Medulla oblongata (tissue), 1 donor: Measurements from ENCODE around the gene SSTR5.
A peak's percentile ranks its signal among the peaks of the same experiment; 100 is the strongest.
"Not testable (repeated sequence)": the region's sequence is repeated elsewhere in the genome, so short reads cannot be mapped to it uniquely, and the experiment has no call there.

Source experiments
- DNase-seq: peaks from one replicate; pipeline ENCODE4 v3.0.0-alpha.2; 2015; ENCODE audit errors: extremely low spot score

Gene SSTR5

GRCh38 chr16:1073566-1074378, 1.2 kb downstream of the SSTR5 start:
- DNase-seq: no peak

DNA sequence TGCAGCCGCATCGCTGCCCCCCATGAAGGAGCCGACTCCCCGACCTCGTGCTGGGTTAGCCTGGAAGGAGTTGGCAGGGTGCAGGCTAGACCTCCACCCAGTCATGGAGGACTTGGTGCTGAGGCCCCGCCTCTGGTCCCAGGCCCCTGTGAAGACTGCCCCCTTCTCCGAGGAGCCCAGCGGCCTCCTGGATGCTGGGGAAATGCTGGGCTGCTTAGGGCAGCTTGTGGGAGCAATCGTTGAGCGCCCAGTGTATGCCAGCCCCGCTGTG, 1.8 kb downstream of the SSTR5 start:
- DNase-seq: no peak

- DNase-seq: no peak
These were observed 3.0 kb downstream of the SSTR5 start for GRCh38 chr16:1075546-1075945.

GRCh38 chr16:1076801-1077576, 4.4 kb downstream of the SSTR5 start:
- DNase-seq: no peak

DNA sequence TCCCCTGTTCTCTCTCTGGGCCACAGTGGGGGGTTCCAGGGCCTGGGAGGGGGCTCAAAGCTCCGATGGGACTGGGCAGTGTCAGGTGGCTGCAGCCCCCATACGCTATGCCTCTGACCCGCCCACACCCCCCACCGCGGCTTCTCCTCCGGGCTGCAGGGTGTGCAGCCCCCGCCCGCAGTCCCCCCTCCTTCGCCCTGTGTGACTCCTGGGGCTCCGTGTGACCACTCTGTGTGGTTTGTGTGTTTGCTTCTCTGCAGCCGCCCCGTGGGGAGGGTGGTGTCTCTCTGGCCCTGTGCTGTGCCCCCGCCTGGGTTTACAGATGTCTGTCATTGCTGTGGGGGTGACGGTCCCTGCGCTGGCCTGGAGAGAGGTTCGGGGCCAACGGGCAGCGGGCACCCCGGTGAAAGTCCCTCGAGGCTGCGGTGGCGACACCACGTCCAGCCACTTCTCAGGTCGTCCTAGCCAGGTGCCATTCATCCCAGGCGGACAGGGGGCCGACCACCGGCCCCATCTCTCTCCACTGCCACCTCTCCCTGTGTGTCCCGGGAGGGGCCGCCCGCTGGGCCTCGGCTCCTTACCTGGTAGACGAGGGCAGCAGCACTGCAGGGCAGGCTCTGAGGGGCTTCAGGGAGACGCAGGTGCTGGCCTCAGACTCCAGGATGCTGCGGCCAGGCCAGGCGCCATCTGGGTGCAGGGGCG, 5.5 kb downstream of the SSTR5 start:
- no peak for DNase-seq

DNA sequence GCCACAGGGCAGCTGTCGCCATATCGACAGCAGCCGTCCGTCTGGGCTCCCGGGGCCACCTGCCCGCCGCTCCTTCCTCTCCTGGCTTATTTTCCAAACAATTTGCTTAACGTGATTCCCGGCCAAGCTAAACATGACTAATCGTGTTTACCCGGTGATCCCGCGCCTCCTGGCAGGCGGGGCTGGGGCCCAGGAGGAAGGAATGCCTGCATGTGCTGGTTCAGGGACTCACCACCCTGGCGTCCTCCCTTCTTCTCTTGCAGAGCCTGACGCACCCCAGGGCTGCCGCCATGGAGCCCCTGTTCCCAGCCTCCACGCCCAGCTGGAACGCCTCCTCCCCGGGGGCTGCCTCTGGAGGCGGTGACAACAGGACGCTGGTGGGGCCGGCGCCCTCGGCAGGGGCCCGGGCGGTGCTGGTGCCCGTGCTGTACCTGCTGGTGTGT, 6.1 kb downstream of the SSTR5 start:
- DNase-seq: no peak

GRCh38 chr16:1079341-1079740, 6.8 kb downstream of the SSTR5 start:
- no peak for DNase-seq

DNA sequence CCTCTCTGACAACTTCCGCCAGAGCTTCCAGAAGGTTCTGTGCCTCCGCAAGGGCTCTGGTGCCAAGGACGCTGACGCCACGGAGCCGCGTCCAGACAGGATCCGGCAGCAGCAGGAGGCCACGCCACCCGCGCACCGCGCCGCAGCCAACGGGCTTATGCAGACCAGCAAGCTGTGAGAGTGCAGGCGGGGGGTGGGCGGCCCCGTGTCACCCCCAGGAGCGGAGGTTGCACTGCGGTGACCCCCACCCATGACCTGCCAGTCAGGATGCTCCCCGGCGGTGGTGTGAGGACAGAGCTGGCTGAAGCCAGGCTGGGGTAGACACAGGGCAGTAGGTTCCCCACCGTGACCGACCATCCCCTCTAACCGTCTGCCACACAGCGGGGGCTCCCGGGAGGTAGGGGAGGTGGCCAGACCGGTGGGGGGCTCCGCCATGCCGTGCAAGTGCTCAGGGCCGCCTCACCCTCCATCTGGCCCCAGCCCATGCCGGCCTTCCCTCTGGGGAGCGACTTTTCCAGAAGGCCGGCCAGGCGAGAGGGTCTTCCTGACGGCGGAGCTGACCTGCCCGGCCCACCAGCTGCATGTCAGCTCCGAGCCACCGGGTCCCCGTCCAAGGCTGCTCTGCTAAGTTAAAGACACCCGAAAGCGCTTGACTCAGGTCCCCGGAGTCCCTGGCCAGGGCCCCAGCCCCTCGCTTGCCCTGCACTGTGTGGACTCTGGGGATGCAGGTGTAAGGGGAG, 7.4 kb downstream of the SSTR5 start:
- DNase-seq: no peak

DNA sequence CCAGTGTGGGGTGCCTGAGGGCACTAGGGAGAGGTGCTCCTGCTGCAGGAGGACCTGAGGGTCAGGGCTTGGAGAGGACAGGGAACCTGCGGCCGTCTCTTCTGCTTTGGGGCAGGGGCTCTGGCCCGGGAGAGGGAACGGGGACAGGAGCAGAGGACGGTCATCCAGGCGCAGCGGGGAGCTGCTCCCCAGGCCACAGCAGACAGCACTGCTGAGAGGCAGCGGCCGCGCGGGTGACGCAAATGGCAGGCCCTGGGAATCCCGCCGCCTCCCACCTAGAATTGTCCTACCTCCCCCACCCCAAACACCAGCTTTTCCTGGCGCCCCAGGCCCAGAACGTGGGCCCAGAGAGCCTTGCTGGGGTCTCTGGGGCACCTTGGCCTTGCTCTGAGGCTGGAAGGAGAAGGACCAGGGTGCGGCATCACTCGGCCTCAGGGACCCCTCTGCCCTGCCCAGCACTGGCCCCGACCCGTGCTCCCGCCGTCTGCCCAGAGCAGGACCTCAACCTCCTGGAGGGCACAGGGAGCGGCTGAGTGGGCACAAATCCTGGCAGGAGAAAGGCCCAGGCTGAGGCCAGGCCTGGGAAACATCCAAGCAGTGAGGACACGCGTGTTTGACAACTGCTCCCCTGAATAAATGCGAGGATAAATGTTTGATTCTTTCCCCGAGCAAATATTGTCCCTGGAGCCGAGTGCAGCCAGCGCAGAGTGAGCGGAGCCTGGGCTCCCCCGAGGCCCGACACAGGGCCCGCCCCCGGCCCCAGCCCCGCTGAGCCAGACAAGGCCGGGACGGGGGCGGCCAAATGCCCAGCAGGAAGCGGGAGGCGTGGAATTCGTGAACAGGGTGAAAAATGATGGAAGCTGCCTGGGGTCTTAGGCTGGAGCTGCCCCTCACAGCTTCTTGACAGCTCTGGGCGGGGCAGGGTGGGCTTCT, 8.5 kb downstream of the SSTR5 start:
- DNase-seq: no peak

- DNase-seq: no peak
These were observed 9.3 kb downstream of the SSTR5 start for GRCh38 chr16:1081734-1082265.

GRCh38 chr16:1082266-1082951, 9.9 kb downstream of the SSTR5 start:
- no peak for DNase-seq

DNA sequence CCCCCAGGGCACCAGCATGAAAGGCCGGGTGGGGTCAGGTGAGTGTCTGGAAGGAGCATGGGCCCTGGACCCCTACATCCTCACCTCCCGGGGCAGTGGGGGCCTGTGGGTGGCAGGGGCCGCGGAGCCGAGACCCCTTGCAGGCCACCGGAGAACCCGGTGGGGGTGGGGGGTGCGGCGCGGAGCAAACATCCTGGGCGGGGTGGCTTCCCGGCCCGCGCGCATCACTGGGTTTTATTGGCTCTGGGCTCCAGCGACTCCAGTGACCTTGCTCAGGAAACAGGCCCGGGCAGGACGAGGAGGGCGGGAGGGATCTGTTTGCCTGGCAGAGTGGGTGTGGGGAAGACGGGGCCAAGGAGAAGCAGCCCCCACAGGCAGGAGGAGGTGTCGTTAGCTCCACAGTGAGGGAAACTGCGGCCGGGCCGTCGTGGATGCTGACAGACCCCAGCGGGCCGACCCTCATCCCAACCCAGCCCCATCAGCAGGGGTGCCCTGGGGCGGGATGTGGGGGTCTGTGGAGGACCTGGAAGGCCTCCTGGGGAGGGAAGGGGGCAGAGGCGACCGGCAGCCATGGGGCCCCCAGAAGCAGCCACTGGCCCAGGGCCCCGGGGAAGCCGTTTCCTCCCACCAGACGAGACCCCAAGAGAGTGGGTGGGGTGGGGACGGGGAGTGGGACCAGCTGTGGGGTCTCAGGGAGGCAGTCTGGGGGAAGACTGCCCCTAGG, 10.6 kb downstream of the SSTR5 start:
- no peak for DNase-seq

DNA sequence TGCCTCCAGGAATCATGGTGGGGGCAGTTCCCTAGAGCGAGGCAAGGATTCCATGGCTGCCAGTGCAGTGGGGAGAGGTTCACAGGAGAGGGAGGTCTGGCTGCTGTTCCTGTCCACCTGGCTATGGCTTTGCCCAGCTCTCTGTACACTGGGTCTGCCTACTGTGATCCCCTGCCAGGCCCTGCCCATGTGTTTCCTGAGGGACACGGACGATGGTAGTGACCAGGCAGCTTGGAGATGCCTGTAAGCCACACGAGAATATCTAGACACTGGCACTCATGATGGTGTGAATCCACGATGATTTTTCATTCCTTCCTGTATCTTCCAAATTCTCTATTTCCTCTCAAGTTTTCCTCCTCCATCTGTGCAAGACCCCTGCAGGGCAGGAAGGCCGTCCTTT, 12.4 kb downstream of the SSTR5 start:
- no peak for DNase-seq

DNA sequence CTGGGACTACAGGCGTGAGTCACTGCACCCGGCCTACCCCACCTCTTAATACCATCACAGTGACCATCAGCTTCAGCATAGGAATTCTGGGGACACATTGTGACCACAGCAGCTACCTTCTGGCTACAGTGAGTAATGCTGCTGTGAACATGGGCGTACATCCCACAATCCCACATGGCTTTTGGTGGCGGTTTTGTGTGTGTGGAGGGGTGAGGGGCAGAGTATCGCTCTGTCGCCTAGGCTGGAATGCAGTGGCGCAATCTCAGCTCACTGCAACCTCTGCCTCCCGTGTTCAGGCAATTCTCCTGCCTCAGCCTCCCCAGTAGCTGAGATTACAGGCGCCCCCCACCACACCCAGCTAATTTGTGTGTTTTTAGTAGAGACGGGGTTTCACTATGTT, 13.9 kb downstream of the SSTR5 start:
- not testable (repeated sequence) for DNase-seq

DNA sequence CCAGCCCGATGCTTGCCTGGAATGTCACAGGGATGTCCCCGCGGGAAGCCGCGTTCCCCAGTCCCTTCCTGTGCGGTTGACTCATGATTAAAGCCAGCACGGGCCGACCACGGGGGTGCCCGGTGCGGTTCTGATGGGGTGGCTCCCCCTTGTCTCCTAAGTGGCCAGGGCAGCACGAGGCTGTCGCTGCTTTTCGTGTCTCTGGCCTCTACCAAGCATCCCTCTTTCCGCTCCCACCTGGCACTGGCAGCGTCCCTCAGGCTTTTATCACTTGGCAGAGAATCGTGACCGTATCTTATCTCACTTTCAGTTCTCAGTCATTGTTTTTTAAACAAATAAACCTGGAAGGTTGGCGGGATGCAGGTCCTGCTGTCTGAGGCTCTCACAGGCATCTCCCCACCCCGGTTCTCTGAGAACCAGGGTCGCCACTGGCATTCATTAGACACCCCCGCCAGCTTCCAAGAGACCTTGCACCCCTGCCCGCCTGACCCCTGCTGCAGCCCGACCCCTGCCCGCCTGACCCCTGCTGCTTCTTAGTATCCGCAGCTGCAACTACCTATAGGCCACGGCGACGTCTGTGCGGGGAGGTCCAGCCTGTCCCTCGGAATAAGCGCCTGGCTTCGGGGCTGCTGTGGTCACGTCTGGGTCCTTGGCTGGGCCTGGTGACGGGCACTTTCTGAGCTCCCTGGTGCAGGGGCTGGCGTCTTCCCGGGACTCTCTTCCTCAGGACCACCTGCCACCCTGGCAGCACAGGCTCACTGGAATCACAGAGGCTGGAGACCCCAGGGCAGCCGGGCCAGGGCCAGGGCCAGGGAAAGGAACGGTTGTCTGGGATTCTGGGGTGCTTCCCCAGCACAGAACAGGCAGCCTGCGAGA, 16.0 kb downstream of the SSTR5 start:
- DNase-seq: no peak

GRCh38 chr16:1089439-1089821, 16.9 kb downstream of the SSTR5 start:
- peak; percentile 21 for DNase-seq

DNA sequence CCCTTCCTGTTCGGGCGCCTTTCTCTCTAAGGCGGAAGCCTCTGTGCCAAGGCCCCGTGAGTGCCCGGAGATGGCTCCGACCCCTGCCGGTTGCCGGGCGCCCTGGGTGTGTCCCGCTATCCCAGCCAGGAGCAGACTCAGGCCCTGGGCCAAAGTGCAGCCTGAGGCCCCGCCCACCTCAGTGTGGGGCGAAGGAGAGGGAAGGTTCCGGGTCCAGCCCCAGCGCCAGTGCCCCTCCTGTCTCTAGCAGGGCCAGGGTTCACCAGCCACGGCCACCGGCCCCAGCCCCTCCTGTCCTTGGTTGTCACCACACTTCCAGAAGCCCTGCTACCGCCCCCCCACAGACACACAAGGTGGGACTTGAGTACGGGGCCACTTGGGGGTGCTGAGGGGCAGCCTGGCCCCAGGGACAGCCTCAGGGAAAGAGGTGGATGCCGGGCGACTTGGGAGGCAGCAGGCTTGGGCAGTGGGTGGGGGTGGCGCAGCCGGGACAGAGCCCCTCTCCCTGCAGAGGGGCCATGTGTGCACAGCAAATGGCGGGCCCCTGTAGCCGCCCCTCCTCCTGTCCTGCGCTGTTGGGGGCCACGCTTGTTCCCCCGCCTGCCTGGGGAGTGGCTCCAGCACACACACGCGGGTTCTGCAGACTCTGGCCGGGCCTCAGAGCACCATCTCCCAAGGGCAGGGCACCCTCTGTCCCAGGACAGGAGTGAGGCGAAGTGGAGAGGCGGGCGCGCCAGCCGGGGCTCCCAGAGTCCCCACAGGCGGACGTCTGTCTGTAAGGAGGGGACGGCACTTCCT, 17.5 kb downstream of the SSTR5 start:
- DNase-seq: no peak
